Activated CD4-positive, CD25-positive, alpha-beta regulatory T cell treated with anti-CD3 and anti-CD28 coated beads, Interleukin-2, amount 50 U/mL, for 24 hours (primary cell): ENCODE measurements around the gene FFAR2.

ENCODE experiments used
- ATAC-seq, 2 donors: fragments of 150-1000 bp; cut with Tn5 transposase; one replicate each; pipeline ENCODE4 v1.10.0; 2021; ENCODE audit warnings: mild to moderate bottlenecking in 1 of 2, moderate library complexity in 1 of 2

FFAR2 gene

GRCh38 chr19:35490364-35490763 lies 42.3 kb downstream of the FFAR2 start, which contains the start of gene KRTDAP:
KRTDAP (minus strand) TSS chr19:35490464; CDS start chr19:35490442, 22 bp downstream.
- ATAC-seq: no peak

DNA sequence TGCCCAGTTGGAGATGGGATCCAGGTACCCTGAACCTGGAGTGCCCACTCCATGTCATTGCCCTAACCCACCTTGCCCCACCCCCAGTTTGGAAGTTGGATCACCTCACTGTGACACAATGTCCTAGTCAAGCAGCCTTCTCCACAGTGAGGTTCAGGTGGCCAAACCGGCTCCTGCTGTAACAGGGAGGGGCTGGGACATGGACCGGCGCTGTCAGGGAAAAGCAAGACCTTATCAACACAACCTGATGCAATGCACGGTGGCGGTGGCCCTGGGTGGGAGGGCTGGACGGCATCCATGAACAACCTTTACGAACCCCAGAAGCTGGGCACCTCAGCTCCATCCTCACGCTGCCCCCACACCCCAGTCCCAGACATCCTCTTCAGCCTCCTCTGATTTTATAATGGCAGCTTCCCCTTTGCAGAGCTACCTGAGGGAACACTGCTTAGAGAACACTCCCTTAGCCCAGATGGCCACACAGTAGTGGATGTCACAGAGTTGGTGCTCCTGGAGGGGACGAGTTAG lies 43.8 kb downstream of the FFAR2 start:
- no peak for ATAC-seq

DNA sequence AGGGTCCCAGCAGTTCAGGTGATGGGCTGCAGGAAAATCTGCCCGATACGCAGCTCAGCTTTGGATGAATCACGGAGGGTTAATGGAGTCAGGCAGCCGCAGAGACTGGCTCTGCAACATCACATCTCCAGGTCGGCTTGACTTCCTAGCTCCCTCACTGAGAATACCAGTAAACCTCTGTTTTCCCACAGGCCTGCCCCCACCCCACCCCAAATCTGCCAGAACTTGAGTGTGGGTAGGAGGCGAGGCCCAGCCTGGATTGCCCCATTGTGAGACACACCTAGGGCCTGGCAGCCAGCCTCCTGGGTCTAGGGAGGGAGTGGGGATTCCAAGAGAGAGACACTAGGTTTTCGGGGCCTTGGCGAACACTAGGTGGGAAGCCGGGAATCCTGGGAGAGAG lies 45.9 kb downstream of the FFAR2 start:
- no peak for ATAC-seq

DNA sequence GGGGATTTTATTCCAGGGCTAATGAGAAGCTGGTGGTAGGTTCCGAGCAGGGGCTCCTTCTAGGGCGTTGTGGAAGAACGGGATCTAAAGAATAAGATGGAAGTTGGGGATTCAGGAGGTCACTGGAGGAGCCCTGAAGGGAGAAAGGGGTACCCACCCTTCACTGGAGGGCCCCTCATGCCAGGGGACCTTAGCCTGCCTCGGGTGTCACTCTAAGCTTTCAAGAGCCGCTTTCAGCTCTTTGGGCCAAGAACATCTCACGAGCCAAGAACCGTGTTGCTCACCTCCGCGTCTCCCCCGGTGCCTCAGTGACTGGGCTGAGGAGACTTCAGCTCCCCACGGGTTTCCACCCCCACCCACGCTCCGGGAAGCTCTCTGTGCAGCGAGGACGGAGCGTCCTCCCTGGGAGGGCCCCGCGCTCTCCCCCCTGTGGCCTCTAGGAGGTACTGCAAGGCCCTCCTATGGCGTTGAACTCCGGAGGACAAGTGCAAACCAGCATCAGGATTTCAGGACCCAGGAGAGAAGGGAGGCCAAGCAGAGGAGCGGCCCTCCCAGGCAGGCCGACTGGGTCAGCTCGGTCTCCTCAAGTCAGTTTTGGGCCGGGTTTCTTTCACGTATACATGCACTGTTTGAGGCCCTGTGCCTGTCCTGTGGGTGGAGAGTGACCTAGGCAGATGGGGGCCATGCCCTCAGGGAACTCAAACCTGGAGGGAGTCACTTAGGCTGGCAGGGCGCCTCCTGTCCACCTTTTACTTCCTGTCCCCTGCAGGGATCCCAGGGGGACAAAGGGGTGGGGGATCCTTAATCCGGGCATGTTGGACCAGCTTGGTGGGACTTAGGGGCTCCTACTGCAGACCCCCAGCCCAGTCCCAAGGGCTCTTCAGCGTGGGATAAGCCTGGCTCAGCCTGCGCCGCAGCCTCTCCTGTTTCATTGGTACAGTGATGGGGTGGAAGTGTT lies 47.3 kb downstream of the FFAR2 start:
- peak; percentile 83 to 90 for ATAC-seq

GRCh38 chr19:35497406-35497805 lies 49.3 kb downstream of the FFAR2 start:
- no peak for ATAC-seq

DNA sequence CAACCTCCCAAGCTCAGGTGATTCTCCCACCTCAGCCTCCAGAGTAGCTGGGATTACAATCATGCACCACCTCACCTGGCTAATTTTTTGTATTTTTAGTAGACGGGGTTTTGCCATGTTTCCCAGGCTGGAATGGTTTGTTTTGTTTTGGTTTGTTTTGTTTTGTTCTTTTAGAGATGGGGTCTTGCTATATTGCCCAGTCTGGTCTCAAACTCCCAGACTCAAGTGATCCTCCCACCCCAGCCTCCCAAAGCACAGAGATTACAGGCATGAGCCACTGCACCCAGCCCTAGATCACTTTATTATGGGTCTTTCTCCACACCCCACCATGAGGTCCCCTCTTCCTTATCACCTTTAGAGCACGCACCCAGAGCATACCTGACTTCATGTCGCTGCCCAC lies 50.2 kb downstream of the FFAR2 start:
- ATAC-seq: no peak

DNA sequence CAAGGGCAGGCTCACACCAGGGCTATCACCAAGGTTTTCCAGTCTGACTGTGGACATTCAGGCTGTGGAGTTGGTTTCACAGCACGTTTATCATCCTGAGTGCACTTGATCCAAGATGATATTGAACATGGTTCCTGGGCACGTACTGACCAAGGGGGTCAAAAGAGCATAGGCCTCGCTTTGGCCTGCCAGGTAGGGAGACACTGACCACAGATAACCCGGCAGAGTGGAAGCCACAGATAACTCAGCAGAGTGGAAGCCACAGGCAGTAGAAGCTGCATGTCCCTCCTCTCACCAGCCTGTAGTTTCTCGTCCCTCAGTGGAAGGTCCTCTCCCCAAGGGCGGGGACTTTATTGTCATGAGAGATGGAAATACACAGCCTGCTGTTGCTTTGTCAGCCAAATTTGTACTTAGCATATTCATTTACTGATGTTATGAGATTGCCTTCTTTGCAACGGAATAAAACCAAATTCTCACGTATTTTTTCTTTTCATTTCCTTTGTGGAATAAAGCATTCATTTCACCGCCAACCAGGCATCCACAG lies 51.0 kb downstream of the FFAR2 start:
- ATAC-seq: no peak

DNA sequence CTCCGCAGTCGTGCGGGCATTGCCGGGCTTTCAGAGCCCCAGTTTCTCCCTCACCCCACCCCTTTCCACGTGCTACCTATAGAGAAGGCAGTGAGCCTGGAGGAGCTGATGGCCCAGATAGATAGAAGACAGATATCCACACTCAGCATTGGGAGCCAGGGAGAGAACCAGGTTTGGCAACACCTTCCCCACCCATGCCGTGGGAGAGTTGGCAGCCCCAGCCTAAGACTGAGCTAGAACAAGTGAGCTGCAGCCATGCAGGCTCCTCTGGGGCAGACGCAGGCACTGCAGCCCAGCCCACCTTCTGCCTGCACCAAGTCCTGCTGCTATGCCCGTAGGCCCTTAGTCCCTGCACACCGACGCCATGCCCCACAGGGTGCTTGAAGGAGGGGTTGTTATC lies 52.6 kb downstream of the FFAR2 start:
- ATAC-seq: no peak
